ENCODE data around the gene SRM.

SRM gene

DNA sequence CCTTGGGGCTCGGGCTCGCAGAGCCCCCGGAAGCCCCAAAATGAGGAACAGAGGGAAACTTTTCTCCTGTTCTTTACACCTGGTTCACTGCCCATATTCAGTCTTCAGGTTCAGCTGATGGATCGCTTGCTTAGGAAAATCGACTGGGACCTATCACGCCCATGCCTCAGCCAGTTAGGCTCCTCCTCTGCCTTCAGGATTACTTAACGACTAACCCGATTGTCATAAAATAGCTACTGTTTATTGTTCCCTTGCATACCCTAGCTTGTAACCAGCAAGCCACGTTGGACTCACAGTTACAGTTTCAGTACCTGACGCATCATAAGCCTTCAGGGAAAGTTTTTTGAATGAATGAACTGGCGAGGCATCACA is 46.7 kb downstream of the SRM start:
- DNase-seq = no peak

DNA sequence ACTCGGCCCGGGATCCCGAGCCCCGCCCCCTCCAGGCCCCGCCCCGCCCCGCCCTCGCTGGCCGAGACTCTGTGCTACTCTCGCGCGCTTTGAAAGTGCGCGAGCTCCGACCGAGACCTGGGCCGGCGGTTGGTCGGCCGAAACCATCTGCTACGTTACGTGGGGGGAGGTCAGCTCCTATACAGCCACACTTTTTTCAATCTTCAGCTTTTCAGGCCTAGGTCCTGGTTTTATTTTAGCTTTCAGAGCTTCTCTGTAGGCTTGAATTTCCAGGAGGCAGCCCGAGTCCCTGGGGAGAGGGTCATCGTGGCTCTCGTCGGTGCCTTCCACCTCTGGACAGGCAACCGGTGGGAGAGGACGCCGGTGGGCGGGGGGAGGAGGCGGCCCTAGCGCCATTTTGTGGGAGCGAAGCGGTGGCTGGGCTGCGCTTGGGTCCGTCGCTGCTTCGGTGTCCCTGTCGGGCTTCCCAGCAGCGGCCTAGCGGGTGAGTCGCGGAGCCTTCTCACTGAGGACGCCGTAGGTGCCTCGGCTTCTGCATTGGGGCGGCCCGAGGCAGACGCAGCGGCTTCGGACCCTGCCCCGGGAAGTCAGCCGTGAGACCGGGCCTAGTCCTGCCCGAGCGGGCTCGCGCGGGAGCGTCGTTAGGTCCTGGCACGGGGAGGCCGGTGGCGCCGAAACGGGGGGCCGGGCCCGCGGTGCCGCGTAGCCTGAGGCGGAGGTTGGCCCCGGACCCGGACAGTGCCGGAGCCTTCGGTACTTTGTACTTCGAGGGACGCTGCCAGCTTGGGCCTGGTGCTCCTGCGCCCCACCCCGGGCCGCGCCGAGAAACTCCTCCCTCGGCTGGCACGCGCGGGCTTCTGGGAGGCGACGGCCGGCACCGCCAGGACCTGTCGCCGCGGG is 47.3 kb downstream of the SRM start, which contains the start of gene TARDBP:
TARDBP (plus strand) TSS at position 395 of the 900 bp plus-strand sequence. CDS start 1,074 bp downstream, outside the sequence.
- peak; percentile 44 to 99 (median 94) for DNase-seq
